BLaER1 treated with 17β-estradiol and CSF1 and Interleukin-3, amounts not matched to agents 10 nM and 100 nM (cell line): ENCODE measurements around the gene VIT.
A peak's percentile ranks its signal among the peaks of the same experiment; 100 is the strongest.

Experiments
- H3K27ac ChIP-seq, 11 experiments: shearing (Covaris generic); formaldehyde crosslinking; 2 replicates each; pipeline ENCODE4 v1.8.1; 2022
- H3K27me3 ChIP-seq, 11 experiments: shearing (Covaris generic); formaldehyde crosslinking; 2 replicates each; pipeline ENCODE4 v1.8.1; 2022
- H3K36me3 ChIP-seq, 11 experiments: shearing (Covaris generic); formaldehyde crosslinking; 2 replicates each; pipeline ENCODE4 v1.8.1; 2022
- H3K4me1 ChIP-seq, 10 experiments: shearing (Covaris generic); formaldehyde crosslinking; 2 replicates each; pipeline ENCODE4 v1.8.1; 2022
- H3K4me2 ChIP-seq, 11 experiments: shearing (Covaris generic); formaldehyde crosslinking; 2 replicates each; pipeline ENCODE4 v1.8.1; 2022
- H3K4me3 ChIP-seq, 10 experiments: shearing (Covaris generic); formaldehyde crosslinking; 2 replicates each; pipeline ENCODE4 v1.8.1; 2022
- H3K9ac ChIP-seq, 11 experiments: shearing (Covaris generic); formaldehyde crosslinking; 2 replicates each; pipeline ENCODE4 v1.8.1; 2022
- H3K9me3 ChIP-seq, 11 experiments: shearing (Covaris generic); formaldehyde crosslinking; replicated peaks in 1 of 11; 2 replicates each; pipeline ENCODE4 v1.8.1; 2022
- H4K20me1 ChIP-seq, 11 experiments: shearing (Covaris generic); formaldehyde crosslinking; 2 replicates each; pipeline ENCODE4 v1.8.1; 2022
- Cebpa-rat ChIP-seq, 11 experiments: shearing (Covaris generic); IDR thresholded peaks; 2 replicates each; pipeline ENCODE4 v1.8.1; 2022

The VIT gene, protein sequence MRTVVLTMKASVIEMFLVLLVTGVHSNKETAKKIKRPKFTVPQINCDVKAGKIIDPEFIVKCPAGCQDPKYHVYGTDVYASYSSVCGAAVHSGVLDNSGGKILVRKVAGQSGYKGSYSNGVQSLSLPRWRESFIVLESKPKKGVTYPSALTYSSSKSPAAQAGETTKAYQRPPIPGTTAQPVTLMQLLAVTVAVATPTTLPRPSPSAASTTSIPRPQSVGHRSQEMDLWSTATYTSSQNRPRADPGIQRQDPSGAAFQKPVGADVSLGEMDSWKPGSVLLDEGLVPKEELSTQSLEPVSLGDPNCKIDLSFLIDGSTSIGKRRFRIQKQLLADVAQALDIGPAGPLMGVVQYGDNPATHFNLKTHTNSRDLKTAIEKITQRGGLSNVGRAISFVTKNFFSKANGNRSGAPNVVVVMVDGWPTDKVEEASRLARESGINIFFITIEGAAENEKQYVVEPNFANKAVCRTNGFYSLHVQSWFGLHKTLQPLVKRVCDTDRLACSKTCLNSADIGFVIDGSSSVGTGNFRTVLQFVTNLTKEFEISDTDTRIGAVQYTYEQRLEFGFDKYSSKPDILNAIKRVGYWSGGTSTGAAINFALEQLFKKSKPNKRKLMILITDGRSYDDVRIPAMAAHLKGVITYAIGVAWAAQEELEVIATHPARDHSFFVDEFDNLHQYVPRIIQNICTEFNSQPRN

DNA sequence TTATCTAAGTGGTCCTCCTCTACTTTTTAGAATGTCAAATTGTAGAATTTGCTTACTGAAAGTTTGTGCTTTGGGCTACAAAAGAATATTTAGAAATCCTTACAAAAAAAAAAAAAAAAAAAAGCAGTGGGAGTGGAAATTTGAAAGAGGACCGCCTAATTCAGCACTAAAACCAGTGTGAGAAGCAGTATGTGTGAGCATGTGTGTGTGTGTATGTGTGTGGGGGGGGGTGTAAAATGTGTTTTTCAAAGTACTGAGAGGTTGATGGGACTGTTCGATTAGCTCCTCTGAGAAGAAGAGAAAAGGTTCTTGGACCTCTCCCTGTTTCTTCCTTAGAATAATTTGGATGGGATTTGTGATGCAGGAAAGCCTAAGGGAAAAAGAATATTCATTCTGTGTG, at the start of gene VIT:
VIT (plus strand) TSS at position 175 of the 400 bp plus-strand sequence. CDS start 19,664 bp downstream, outside the sequence.
- 0 out of 22 replicates have a peak, but pooled peaks cover 0 to 8% (median 0%) of the 10 kb centered on the region in 11 experiments for H3K9me3 ChIP-seq

DNA sequence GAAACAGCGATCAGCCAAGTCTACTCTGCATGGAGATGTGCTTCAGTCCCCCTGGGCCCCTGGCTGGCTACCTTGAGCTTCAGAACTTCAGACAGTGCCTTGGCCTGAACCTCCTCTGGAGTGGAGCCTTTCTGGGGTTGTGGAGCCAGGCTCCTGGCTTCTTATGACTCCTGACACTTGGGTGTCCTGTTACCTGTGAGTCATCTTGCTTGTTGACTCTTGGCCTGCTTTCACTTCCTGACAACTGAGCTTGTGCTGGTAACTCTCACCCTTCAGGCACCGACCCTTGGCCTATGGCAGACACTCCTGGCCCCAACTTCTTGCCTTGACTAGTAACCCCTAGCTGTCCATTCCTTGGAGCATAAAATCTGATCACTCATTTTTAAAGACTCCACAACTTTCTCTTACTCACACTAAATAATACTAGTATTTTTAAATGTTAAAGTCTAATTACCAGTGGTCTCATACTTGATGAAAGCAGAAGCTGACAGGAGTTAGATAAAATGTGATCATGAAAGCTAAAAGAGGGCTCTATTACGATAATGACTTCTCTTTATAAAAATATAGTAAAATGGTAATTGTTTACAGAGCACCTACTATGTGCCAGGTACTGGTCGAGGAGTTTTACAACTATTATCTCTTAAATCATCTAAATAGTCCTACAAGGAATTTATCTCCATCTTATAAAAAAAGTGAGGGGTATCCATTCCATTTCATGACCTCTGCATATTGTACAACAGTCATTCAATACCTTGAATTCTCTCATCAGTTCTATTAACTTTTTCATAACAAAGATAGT, 46.3 kb upstream of the VIT start:
- Histone ChIP-seq H3K27ac (no peak overlapping the region), H3K27me3 (no peaks in the 10 kb centered on the region), H3K36me3 (no peaks in the 10 kb centered on the region), H4K20me1 (no peaks in the 10 kb centered on the region), H3K4me1 (peaks cover 0 to 6% (median 0%) of the 10 kb centered on the region in 10 experiments; a peak in 5 of 20 replicates), H3K9ac (no peak overlapping the region), H3K4me2 (0 out of 22 replicates have a peak overlapping the region, but pooled peaks of 1 of the 11 experiments have one; percentile 0), H3K4me3 (no peak overlapping the region), H3K9me3 (peaks cover 0 to 10% (median 4%) of the 10 kb centered on the region in 11 experiments; a peak in 6 of 22 replicates)
- no peak for TF ChIP-seq Cebpa-rat (IDR thresholded peaks at IDR 0.05)

More for the DNA sequence above, at the start of gene VIT:
- no peaks in the 10 kb centered on the region for H3K27me3 ChIP-seq
- H3K4me1 ChIP-seq: no peaks in the 10 kb centered on the region
- H4K20me1 ChIP-seq: no peaks in the 10 kb centered on the region
- no peak for TF ChIP-seq Cebpa-rat (IDR thresholded peaks at IDR 0.05)
- H3K4me2 ChIP-seq: no peak within 1 kb of the TSS
- H3K27ac ChIP-seq: no peak within 1 kb of the TSS
- H3K36me3 ChIP-seq: no peaks in the 10 kb centered on the region
- no peak within 1 kb of the TSS for H3K4me3 ChIP-seq
- no peak within 1 kb of the TSS for H3K9ac ChIP-seq

DNA sequence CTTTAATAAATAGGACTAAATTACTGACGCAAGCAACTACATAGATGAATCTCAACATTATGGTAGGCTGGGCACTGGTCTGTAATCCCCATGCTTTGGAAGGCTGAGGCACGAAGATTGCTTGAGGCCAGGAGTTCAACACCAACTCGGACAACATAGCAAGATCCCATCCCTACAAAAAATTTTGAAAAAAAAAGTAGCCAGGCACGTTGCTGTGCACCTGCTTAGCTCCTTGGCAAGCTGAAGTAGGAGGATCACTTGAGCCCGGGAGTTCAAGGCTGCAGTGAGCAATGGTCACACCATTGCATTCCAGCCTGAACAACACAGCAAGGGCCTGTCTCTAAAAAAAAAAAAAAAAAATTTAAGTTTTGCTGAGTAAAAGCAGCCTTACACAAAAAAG, 43.4 kb upstream of the VIT start:
- no peaks in the 10 kb centered on the region for H3K27me3 ChIP-seq
- H3K4me3 ChIP-seq: no peak overlapping the region
- H4K20me1 ChIP-seq: no peaks in the 10 kb centered on the region
- H3K4me1 ChIP-seq: peaks cover 0 to 6% (median 0%) of the 10 kb centered on the region in 10 experiments; a peak in 4 of 20 replicates
- no peak overlapping the region for H3K27ac ChIP-seq
- H3K9ac ChIP-seq: no peak overlapping the region
- H3K4me2 ChIP-seq: no peak overlapping the region
- H3K9me3 ChIP-seq: no peaks in the 10 kb centered on the region
- no peak for TF ChIP-seq Cebpa-rat (IDR thresholded peaks at IDR 0.05)
- no peaks in the 10 kb centered on the region for H3K36me3 ChIP-seq

DNA sequence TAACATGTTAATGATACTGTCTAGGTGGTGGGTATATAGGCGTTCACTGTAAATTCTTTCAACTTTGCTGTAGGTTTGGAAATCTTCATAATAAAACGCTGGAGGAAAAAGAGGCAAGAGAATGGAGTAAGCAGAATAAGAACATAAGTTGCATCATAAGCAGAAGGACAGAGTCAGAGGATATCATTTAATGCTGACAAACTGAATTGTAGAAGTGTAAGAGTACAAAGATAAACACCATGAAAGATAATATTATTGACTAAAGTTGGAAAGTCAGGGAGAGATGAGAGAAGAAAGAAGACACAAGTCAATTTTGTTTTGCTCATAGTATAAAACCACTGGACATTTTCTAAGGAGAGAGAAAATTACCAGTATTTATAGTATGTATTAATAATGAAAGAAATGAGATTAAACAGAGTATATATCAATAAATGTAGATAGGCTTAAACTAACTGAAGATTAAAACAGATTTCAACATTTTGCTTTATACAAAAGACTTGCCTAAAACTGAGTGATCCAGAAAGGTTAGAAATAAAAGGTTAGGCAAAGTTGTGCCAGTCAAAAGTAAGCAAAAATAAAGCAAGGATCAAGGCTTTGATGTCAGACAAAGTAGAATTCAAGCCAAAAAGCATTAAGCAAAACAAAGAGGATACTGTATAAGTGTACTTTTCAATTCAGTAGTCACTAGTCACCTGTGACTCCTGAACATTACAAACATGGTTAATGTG, 42.4 kb upstream of the VIT start:
- no peak for TF ChIP-seq Cebpa-rat (IDR thresholded peaks at IDR 0.05)
- Histone ChIP-seq H3K4me2 (no peak overlapping the region), H3K9ac (no peak overlapping the region), H4K20me1 (no peaks in the 10 kb centered on the region), H3K9me3 (no peaks in the 10 kb centered on the region), H3K27me3 (no peaks in the 10 kb centered on the region), H3K4me3 (no peak overlapping the region), H3K36me3 (no peaks in the 10 kb centered on the region), H3K4me1 (peaks cover 0 to 6% (median 0%) of the 10 kb centered on the region in 10 experiments; a peak in 4 of 20 replicates), H3K27ac (no peak overlapping the region)

DNA sequence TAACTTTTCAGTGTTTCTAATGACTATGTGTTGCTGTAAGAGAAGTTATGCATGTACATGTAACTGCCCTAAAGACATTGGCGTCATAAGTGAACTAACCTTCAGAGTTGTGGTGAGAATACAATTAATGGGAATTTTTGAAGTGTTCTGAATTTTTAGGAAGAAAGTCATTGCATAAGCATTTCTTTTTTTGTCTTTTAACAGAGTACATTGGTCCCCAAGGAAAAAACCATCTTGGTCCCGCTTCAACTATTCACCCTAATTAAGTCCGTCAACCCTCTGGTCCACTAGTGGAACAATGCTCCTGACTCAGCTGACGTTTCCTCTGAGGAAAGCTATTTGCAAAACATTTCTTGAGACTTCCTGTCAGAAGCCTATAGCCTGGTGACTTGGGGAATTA, 41.1 kb upstream of the VIT start:
- Histone ChIP-seq H3K9me3 (no peaks in the 10 kb centered on the region), H3K27ac (no peak overlapping the region), H3K4me1 (no peaks in the 10 kb centered on the region), H3K36me3 (no peaks in the 10 kb centered on the region), H3K4me3 (no peak overlapping the region), H3K4me2 (no peak overlapping the region), H3K27me3 (no peaks in the 10 kb centered on the region), H4K20me1 (no peaks in the 10 kb centered on the region), H3K9ac (no peak overlapping the region)
- TF ChIP-seq Cebpa-rat (IDR thresholded peaks at IDR 0.05): no peak

DNA sequence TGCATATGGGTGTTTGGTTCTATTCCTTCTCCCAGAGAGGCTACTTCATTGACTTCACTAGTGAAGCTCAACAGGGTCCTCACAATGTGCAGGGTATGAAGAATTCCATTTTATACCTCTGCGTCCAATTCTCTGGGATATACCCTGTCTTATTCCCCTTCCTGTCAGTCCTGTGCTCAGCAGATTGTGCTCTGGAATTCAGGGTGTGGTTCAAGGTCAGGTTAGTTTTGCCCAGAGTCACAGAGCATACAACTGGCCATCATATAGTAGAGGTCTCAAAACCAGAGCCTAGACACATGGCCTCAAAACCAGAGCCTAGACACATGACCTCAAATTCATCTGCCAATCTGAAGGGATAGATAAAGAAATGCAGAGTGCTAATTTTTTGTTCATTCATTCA, 38.8 kb upstream of the VIT start:
- H3K9me3 ChIP-seq: no peaks in the 10 kb centered on the region
- no peaks in the 10 kb centered on the region for H3K4me1 ChIP-seq
- TF ChIP-seq Cebpa-rat (IDR thresholded peaks at IDR 0.05): no peak

DNA sequence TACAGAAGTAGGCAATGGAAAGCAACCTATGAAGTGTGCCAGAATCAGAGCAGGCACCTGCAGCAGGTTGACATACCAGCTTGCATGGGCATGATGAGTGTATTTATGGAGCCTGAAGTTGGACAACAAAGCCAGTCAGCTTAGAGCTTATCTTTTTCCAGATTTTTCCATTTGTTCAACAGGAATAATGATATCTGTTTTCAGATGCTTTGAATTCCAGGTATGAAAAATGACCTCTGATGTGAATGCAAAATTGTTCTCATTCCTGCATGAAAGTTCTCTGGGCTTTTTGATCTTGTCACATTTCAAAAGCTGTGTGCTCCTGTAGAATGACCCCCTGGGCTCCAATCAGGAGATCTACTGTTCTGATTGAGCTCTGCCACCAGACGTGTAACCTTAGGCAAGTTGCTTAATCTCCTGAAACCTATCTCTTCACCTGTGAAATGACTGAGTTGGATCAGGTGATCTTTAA, 38.2 kb upstream of the VIT start:
- Histone ChIP-seq H3K27ac (no peak overlapping the region), H3K27me3 (no peaks in the 10 kb centered on the region), H3K36me3 (no peaks in the 10 kb centered on the region), H3K4me2 (no peak overlapping the region), H3K9ac (no peak overlapping the region), H3K9me3 (no peaks in the 10 kb centered on the region), H3K4me1 (no peaks in the 10 kb centered on the region), H4K20me1 (no peaks in the 10 kb centered on the region), H3K4me3 (no peak overlapping the region)
- TF ChIP-seq Cebpa-rat (IDR thresholded peaks at IDR 0.05): no peak

More for the DNA sequence above, 38.8 kb upstream of the VIT start:
- Histone ChIP-seq H3K4me2 (no peak overlapping the region), H3K27ac (no peak overlapping the region), H3K4me3 (no peak overlapping the region), H3K27me3 (no peaks in the 10 kb centered on the region), H3K9ac (no peak overlapping the region), H3K36me3 (no peaks in the 10 kb centered on the region), H4K20me1 (no peaks in the 10 kb centered on the region)

DNA sequence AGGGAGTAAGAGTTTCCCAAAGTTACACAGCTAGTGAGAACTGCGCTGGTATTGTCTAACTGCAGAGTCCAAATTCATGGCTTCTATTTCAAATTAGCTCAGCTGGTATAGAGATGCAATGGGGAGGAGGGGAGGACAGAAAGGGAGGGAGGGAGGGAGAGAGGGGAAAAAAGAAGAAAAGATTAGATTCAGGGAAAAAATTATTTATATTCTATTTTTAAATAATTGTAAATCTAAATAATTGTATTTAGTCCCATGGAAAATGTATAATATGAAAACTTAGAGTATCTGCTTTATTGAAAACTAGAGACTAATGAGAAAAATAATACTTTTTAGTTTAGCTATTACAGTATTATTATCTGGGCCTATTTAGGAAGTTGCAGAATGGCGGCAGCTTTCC, 37.3 kb upstream of the VIT start:
- Histone ChIP-seq H3K9ac (no peak overlapping the region), H3K4me3 (no peak overlapping the region), H3K4me1 (no peaks in the 10 kb centered on the region), H3K9me3 (no peaks in the 10 kb centered on the region), H4K20me1 (no peaks in the 10 kb centered on the region), H3K4me2 (no peak overlapping the region), H3K27ac (no peak overlapping the region), H3K36me3 (no peaks in the 10 kb centered on the region), H3K27me3 (no peaks in the 10 kb centered on the region)
- no peak for TF ChIP-seq Cebpa-rat (IDR thresholded peaks at IDR 0.05)
